ENCODE data around the gene UBE2L5. TPM values are rescaled to one million over a fixed set of nuclear protein-coding genes. Genes with fewer than 3 reads are reported as not detected.

Gene UBE2L5
- total and polyA plus RNA-seq, 2 of the 13 experiments (the other 11 are each of a cell fraction or from before 2014, with no cell fraction given) = 0.13 TPM; not detected in 1

DNA sequence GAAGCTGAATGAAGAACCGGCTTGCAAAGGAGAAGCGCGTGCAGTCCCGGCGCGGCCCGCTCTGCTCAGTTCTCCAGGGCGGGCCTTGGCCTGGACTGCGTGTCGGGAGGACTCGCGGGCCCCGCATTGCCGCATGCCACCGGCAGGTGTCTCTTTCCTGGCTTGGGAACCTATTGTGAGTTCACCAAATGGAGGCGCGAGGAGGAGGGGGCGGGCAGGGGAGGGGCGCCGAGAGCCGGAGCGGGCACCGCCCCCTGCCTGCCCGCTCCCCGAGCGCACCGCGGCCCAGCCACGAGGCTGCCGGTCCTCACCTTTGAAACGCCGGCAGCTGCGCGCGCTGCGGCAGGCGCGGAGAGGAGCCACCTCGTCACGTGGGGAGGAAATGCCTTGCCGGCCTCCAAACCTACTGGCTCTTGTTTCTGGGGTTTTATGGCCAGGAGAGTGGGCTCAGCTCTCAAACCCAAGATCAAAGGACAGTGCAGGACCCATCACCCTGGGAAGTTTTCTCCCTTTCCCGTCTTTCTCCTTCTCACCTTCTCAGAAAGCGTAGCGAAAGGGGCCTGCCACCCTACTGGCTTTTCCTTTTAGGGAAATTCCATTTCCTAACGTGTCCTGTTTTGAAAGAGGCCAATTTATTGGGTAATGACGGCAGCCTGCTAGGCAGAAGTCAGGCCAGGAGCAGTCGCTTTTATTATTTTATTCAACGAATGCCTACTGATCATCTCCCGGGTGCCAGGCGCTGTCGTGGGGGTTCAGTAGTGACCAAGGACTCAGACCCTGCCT is 13.8 kb upstream of the UBE2L5 start (continued):
- TF ChIP-seq TFE3 (CRISPR knock-in tag; IDR thresholded peaks at IDR 0.05) (peak; percentile 82), ZNF441 (CRISPR knock-in tag; IDR thresholded peaks at IDR 0.05; ENCODE audit: borderline replicate concordance) (peak; percentile 83; the same call in 1 of the 2 replicates), RXRB (CRISPR knock-in tag; IDR thresholded peaks at IDR 0.05; ENCODE audit: borderline replicate concordance) (0 out of 2 replicates have a peak, but pooled peaks have one; percentile 37), NR0B2 (CRISPR knock-in tag; IDR thresholded peaks at IDR 0.05) (peak; percentile 75; the same call in 1 of the 2 replicates), BHLHE40 (IDR thresholded peaks at IDR 0.05; ENCODE audit: low read length) (peak; percentile 74), KLF15 (CRISPR knock-in tag; IDR thresholded peaks at IDR 0.05; ENCODE audit: borderline replicate concordance) (peak; percentile 78; the same call in 1 of the 2 replicates), ZFY (CRISPR knock-in tag; IDR thresholded peaks at IDR 0.05) (peak; percentile 76), CENPT (CRISPR knock-in tag; IDR thresholded peaks at IDR 0.05; ENCODE audit: low read depth) (no peak), ZNF678 (CRISPR knock-in tag; IDR thresholded peaks at IDR 0.05) (peak; percentile 54; the same call in 1 of the 2 replicates), SP4 (CRISPR knock-in tag; IDR thresholded peaks at IDR 0.05) (peak; percentile 84), SPEN (CRISPR knock-in tag; IDR thresholded peaks at IDR 0.05; ENCODE audit: low read depth) (peak; percentile 66; the same call in 1 of the 2 replicates), HMGXB4 (CRISPR knock-in tag; IDR thresholded peaks at IDR 0.05; ENCODE audit: borderline replicate concordance in 1 of 2, low read depth in 1 of 2) (peak; percentile 57 to 70; a peak in 3 of 4 replicates), IRX3 (CRISPR knock-in tag; IDR thresholded peaks at IDR 0.05; ENCODE audit: borderline replicate concordance, low read depth) (0 out of 2 replicates have a peak, but pooled peaks have one; percentile 38), PHF21A (CRISPR knock-in tag; IDR thresholded peaks at IDR 0.05) (no peak), MLLT10 (CRISPR knock-in tag; IDR thresholded peaks at IDR 0.05) (no peak), HOXA9 (CRISPR knock-in tag; IDR thresholded peaks at IDR 0.05; ENCODE audit: borderline replicate concordance) (no peak), DMAP1 (CRISPR knock-in tag; IDR thresholded peaks at IDR 0.05) (peak; percentile 49; the same call in 1 of the 2 replicates), ZFP36 (IDR thresholded peaks at IDR 0.05; ENCODE audit: borderline replicate concordance, low read depth, low read length, partially characterized antibody) (no peak)
- TF ChIP-seq, protein P1, sequence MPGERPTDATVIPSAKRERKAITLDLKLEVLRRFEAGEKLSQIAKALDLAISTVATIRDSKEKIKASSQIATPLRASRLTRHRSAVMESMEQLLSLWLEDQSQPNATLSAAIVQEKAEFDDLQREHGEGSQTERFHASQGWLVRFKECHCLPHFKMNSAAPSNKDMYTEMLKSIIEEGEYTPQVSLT (CRISPR knock-in tag; IDR thresholded peaks at IDR 0.05; ENCODE audit: borderline replicate concordance, low read depth) = 0 out of 2 replicates have a peak, but pooled peaks have one; percentile 55
- TF ChIP-seq, protein P2, sequence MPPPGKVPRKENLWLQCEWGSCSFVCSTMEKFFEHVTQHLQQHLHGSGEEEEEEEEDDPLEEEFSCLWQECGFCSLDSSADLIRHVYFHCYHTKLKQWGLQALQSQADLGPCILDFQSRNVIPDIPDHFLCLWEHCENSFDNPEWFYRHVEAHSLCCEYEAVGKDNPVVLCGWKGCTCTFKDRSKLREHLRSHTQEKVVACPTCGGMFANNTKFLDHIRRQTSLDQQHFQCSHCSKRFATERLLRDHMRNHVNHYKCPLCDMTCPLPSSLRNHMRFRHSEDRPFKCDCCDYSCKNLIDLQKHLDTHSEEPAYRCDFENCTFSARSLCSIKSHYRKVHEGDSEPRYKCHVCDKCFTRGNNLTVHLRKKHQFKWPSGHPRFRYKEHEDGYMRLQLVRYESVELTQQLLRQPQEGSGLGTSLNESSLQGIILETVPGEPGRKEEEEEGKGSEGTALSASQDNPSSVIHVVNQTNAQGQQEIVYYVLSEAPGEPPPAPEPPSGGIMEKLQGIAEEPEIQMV (CRISPR knock-in tag; IDR thresholded peaks at IDR 0.05; ENCODE audit: low read depth) = 0 out of 2 replicates have a peak, but pooled peaks have one; percentile 79
- TF ChIP-seq, protein P3, sequence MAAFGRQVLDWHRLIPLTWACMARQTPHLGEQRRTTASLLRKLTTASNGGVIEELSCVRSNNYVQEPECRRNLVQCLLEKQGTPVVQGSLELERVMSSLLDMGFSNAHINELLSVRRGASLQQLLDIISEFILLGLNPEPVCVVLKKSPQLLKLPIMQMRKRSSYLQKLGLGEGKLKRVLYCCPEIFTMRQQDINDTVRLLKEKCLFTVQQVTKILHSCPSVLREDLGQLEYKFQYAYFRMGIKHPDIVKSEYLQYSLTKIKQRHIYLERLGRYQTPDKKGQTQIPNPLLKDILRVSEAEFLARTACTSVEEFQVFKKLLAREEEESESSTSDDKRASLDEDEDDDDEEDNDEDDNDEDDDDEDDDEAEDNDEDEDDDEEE (CRISPR knock-in tag; IDR thresholded peaks at IDR 0.05) = no peak

Data from HepG2 (cell line).